Right atrium auricular region (tissue), 2 donors: ENCODE measurements around the gene ARL8B. TPM values are rescaled to one million over a fixed set of nuclear protein-coding genes. Genes with fewer than 3 reads are reported as not detected.
"Not testable (repeated sequence)": the region's sequence is repeated elsewhere in the genome, so short reads cannot be mapped to it uniquely, and the experiment has no call there.

Experiments
- DNase-seq: peaks from one replicate; pipeline ENCODE4 v3.0.0-alpha.2; 2019; ENCODE audit warnings: low spot score
- H3K27ac ChIP-seq, 2 donors: fragments of 200-600 bp; sonication (generic); 1 replicate in 1 of 2; 2 replicates in 1 of 2; pipeline ENCODE4 v1.5.1; 2016 to 2019
- H3K27me3 ChIP-seq, 2 donors: fragments of 200-600 bp; sonication (generic); one replicate each; pipeline versions ENCODE4 v1.5.1 to v1.6.0; 2017 to 2019
- H3K36me3 ChIP-seq: fragments of 200-600 bp; sonication (generic); one replicate; pipeline ENCODE4 v1.5.1; 2016
- H3K4me1 ChIP-seq, 2 donors: fragments of 200-600 bp; sonication (generic); one replicate each; pipeline versions ENCODE4 v1.5.1 to v1.6.0; 2017 to 2019
- H3K4me3 ChIP-seq, 2 donors: fragments of 200-600 bp; sonication (generic); 1 replicate in 1 of 2; 2 replicates in 1 of 2; pipeline ENCODE4 v1.5.1; 2017 to 2019; ENCODE audit warnings: mild to moderate bottlenecking in 1 of 2, moderate library complexity in 1 of 2
- H3K9me3 ChIP-seq, 2 donors: fragments of 200-600 bp; sonication (generic); one replicate each; pipeline ENCODE4 v1.5.1; 2019
- total RNA-seq, 2 donors: library from RNA; depleted of rRNA; stranded (reverse); fragments of >200 nt; gene quantifications; one replicate each; pipeline ENCODE4 v1.1.0, GENCODE V29; 2016
- TF ChIP-seq, protein P1 (sequence below), 2 donors: fragments of 200-600 bp; sonication (generic); IDR thresholded peaks; one replicate each; pipeline ENCODE4 v1.5.1; 2019; ENCODE audit warnings: antibody characterized with exemption in 2 of 2

ARL8B gene
- total RNA-seq, 2 donors from 2014 or later: 33.9 to 35.6 TPM

DNA sequence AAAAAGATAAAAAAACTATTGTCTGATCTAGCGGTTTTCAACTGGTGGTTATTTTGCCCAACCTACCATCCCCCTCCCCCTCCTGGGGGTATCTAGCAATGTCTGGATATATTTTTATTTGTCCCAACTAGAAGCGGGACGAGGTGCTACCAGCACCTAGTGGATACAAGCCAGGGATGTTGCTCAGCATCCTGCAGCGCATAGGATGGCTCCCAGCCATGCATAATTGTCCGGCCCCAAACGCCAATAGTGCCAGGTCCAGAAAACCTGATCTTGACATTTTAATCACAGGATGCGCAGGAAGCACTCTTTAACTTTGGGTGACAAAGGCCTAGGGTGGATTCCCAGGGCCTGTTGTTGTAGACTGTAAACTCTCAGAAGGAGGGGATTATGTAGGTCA is 17.0 kb upstream of the ARL8B start:
- H3K27ac ChIP-seq: no peak overlapping the region
- TF ChIP-seq, protein P1, sequence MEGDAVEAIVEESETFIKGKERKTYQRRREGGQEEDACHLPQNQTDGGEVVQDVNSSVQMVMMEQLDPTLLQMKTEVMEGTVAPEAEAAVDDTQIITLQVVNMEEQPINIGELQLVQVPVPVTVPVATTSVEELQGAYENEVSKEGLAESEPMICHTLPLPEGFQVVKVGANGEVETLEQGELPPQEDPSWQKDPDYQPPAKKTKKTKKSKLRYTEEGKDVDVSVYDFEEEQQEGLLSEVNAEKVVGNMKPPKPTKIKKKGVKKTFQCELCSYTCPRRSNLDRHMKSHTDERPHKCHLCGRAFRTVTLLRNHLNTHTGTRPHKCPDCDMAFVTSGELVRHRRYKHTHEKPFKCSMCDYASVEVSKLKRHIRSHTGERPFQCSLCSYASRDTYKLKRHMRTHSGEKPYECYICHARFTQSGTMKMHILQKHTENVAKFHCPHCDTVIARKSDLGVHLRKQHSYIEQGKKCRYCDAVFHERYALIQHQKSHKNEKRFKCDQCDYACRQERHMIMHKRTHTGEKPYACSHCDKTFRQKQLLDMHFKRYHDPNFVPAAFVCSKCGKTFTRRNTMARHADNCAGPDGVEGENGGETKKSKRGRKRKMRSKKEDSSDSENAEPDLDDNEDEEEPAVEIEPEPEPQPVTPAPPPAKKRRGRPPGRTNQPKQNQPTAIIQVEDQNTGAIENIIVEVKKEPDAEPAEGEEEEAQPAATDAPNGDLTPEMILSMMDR (IDR thresholded peaks at IDR 0.05): no peak
- H3K4me1 ChIP-seq: no peaks in the 10 kb centered on the region
- no peaks in the 10 kb centered on the region for H3K27me3 ChIP-seq
- DNase-seq: no peak
- H3K9me3 ChIP-seq: no peaks in the 10 kb centered on the region
- no peak overlapping the region for H3K4me3 ChIP-seq
- no peaks in the 10 kb centered on the region for H3K36me3 ChIP-seq

DNA sequence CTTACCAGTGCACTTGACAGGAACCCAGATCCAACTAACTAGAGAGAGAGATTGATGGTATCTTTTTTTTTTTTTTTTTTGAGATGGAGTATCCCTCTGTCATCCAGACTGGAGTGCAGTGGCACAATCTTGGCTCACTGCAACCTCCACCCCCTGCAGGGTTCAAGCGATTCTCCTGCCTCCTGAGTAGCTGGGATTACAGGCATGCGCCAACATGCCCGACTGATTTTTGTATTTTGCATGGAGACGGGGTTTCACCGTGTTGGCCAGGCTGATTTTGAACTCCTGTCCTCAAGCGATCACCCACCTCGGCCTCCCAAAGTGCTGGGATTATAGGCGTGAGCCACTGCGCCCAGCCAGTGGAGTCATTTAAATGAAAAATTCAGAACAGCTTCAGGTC is 15.7 kb upstream of the ARL8B start:
- H3K27ac ChIP-seq, H3K36me3 ChIP-seq, DNase-seq, H3K4me1 ChIP-seq, H3K4me3 ChIP-seq, H3K9me3 ChIP-seq, H3K27me3 ChIP-seq: not testable (repeated sequence)

DNA sequence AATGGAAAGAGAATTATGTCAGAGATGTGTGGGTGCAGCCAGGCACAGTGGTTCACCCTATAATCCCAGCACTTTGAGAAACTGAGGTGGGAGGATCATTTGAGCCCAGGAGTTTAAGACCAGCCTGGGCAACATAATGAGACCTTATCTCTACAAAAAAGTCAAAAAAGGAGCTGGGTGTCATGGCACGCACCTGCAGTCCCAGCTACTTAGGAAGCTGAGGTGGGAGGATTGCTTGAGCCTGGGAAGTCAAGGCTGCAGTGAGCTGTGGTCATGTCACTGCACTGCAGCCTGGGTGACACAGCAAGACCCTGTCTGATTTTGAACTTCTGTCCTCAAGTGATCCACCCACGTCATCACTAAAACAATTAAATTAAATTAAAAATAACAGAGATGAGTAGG is 15.2 kb upstream of the ARL8B start:
- H3K27ac ChIP-seq, H3K4me1 ChIP-seq, DNase-seq, H3K36me3 ChIP-seq, H3K9me3 ChIP-seq, H3K27me3 ChIP-seq, H3K4me3 ChIP-seq: not testable (repeated sequence)

DNA sequence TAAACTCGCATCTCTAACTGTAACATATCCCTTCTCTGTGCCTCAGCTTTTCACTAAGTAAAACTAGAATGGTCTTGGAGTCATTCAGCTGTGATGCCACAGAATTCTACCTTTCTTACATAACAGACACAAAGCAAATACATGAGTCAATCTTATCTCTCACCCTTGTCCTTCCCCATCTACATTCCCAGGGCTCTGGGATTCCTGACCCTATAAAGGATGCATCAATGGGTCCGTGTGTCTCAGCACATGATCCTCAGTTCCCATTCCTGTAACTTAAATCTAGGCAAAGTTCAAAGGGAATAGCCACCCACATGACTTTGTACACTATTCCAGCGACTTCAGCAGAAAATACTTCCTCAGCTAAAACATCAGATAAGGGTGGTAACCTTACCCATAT is 11.8 kb upstream of the ARL8B start:
- no peaks in the 10 kb centered on the region for H3K4me1 ChIP-seq
- H3K36me3 ChIP-seq: no peaks in the 10 kb centered on the region
- H3K27me3 ChIP-seq: no peaks in the 10 kb centered on the region
- no peak for DNase-seq
- no peak overlapping the region for H3K4me3 ChIP-seq
- H3K9me3 ChIP-seq: no peaks in the 10 kb centered on the region
- H3K27ac ChIP-seq: no peak overlapping the region
- TF ChIP-seq, protein P1 (IDR thresholded peaks at IDR 0.05): no peak

DNA sequence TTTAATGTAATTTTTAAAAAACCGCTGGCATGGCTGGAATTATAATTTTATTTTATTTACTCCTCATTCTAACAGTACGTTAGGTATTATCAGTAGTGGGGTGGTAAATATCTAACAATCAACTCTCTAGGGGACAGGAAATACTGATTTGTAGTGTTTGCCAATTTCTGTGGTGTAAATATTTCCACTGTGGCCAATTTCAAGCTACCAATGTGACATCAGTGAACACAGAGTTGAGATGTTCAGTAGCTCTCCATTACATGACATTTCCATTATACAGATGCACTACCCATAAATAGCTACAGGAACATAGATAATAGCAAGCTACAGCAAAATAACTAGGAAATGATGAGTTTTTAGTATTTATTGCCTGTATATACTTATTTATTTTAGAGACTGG is 10.0 kb upstream of the ARL8B start:
- H3K9me3 ChIP-seq: no peaks in the 10 kb centered on the region
- H3K27ac ChIP-seq: no peak overlapping the region
- no peak overlapping the region for H3K4me3 ChIP-seq
- H3K36me3 ChIP-seq: no peaks in the 10 kb centered on the region
- H3K27me3 ChIP-seq: no peaks in the 10 kb centered on the region
- H3K4me1 ChIP-seq: no peaks in the 10 kb centered on the region
- TF ChIP-seq, protein P1 (IDR thresholded peaks at IDR 0.05): no peak
- no peak for DNase-seq

DNA sequence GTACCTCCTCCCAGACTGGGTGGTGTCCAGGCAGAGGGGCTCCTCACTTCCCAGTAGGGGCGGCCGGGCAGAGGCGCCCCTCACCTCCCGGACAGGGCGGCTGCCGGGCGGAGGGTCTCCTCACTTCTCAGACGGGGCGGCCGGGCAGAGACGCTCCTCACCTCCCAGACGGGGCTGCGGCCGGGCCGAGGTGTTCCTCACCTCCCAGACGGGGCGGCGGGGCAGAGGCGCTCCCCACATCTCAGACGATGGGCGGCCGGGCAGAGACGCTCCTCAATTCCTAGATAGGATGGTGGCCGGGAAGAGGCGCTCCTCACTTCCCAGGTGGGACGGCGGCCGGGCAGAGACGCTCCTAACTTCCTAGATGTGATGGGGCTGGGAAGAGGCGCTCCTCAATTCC is 8.4 kb upstream of the ARL8B start:
- not testable (repeated sequence) for H3K36me3 ChIP-seq, H3K27ac ChIP-seq, H3K4me1 ChIP-seq, H3K9me3 ChIP-seq, DNase-seq, H3K27me3 ChIP-seq, H3K4me3 ChIP-seq

DNA sequence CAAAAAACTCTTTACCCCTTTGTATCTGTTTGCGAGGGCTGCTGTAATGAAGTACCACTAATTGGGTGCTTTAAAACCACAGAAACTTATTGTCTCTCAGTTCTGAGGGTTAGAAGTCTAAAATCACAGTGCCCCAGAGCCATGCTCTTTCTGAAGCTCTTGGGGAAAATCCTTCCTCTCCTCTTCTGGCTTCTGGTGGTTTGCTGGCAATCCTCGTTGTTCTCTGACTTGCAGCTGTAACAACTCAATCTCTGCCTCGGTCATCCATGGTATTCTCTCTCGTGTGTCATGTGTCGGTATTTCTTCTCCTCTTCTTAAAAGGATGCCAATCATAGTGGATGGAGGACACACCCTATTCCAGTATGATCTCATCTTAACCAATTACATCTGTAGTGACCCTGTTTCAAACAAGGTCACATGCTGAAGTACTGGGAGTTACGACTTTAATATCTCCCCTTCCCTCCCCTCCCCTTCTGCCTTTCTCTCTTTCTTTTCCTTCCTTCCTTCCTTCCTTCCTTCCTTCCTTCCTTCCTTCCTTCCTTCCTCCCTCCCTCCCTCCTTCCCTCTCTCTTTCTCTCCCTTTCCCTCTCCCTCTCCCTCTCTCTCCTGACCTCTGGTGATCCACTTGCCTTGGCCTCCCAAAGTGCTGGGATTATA is 6.5 kb upstream of the ARL8B start:
- H3K27ac ChIP-seq: no peak overlapping the region
- DNase-seq: no peak
- no peaks in the 10 kb centered on the region for H3K9me3 ChIP-seq
- TF ChIP-seq, protein P1 (IDR thresholded peaks at IDR 0.05): no peak
- no peaks in the 10 kb centered on the region for H3K27me3 ChIP-seq
- no peaks in the 10 kb centered on the region for H3K4me1 ChIP-seq
- no peak overlapping the region for H3K4me3 ChIP-seq
- no peaks in the 10 kb centered on the region for H3K36me3 ChIP-seq
